H1 (cell line): ENCODE results near the gene BARHL2. TPM values are rescaled to one million over a fixed set of nuclear protein-coding genes. Genes with fewer than 3 reads are reported as not detected.

Experiments used
- CTCF ChIA-PET: fragments of 300-600 bp; sonication (Branson Sonifier 250); formaldehyde crosslinking; loops from one replicate; lab custom pipeline; 2021; ENCODE audit not compliant: partially characterized antibody; lab: Charles Lee
- POLR2A ChIA-PET: fragments of 300-600 bp; sonication (Branson Sonifier 250); formaldehyde crosslinking; loops from one replicate; lab custom pipeline; 2021; ENCODE audit warnings: inconsistent platforms; ENCODE audit not compliant: partially characterized antibody; lab: Charles Lee
- DNase-seq, 2 experiments: peaks; one replicate each; pipeline versions ENCODE4 v3.0.0 to v3.0.0-alpha.2; 2010 to 2022; ENCODE audit warnings: low spot score in 2 of 2, low read depth in 1 of 2, mixed read lengths in 1 of 2
- FAIRE-seq: peaks from 2 replicates; lab custom pipeline; 2011; peaks lifted over from hg19 to GRCh38; lab: Jason Lieb, UNC
- H2AFZ ChIP-seq: 2 replicates; pipeline ENCODE4 v1.8.1; 2012; ENCODE audit warnings: low read length, inconsistent platforms
- H2AK5ac ChIP-seq: 2 replicates; pipeline ENCODE4 v1.6.1; 2013; ENCODE audit warnings: low read depth, low read length
- H2BK120ac ChIP-seq: replicated peaks from 2 replicates; pipeline ENCODE3; 2013; ENCODE audit warnings: low read depth, low read length, inconsistent platforms
- H2BK12ac ChIP-seq: 2 replicates; pipeline ENCODE4 v1.6.1; 2013; ENCODE audit warnings: low read depth, low read length
- H2BK15ac ChIP-seq: 2 replicates; pipeline ENCODE4 v1.6.1; 2013; ENCODE audit warnings: low read length
- H2BK20ac ChIP-seq: 2 replicates; pipeline ENCODE4 v1.6.1; 2013; ENCODE audit warnings: low read length
- H2BK5ac ChIP-seq: 2 replicates; pipeline ENCODE4 v1.6.1; 2013; ENCODE audit warnings: low read depth, low read length
- H3K14ac ChIP-seq: 2 replicates; pipeline ENCODE4 v1.6.1; 2013; ENCODE audit warnings: inconsistent platforms; ENCODE audit not compliant: insufficient read length
- H3K18ac ChIP-seq: 2 replicates; pipeline ENCODE4 v1.6.1; 2013; ENCODE audit warnings: low read length; ENCODE audit errors: extremely low read depth
- H3K23ac ChIP-seq: 2 replicates; pipeline ENCODE4 v1.6.1; 2013; ENCODE audit warnings: inconsistent platforms; ENCODE audit not compliant: insufficient read length
- H3K23me2 ChIP-seq: 2 replicates; pipeline ENCODE4 v1.6.1; 2013; ENCODE audit warnings: low read depth, low read length
- H3K27ac ChIP-seq: 2 replicates; pipeline ENCODE4 v1.6.1; 2011; ENCODE audit warnings: low read depth, low read length, inconsistent platforms
- H3K27me3 ChIP-seq, 4 experiments: replicated peaks in 1 of 4; 1 replicate in 1 of 4; 2 replicates in 3 of 4; pipeline versions ENCODE4 v1.6.1 to v1.8.1; 2011 to 2013; ENCODE audit warnings: low read length in 3 of 4, mild to moderate bottlenecking in 3 of 4, inconsistent platforms in 2 of 4, mixed read lengths in 2 of 4, moderate library complexity in 1 of 4; ENCODE audit not compliant: control insufficient read depth in 3 of 4, insufficient read depth in 3 of 4; ENCODE audit errors: extremely low read depth in 1 of 4
- H3K36me3 ChIP-seq, 4 experiments: 2 replicates each; pipeline versions ENCODE4 v1.6.1 to v1.8.1; 2011 to 2013; ENCODE audit warnings: mild to moderate bottlenecking in 4 of 4, low read length in 3 of 4, moderate library complexity in 2 of 4, control low read depth in 1 of 4, inconsistent platforms in 1 of 4; ENCODE audit not compliant: insufficient read depth in 4 of 4, control insufficient read depth in 2 of 4
- H3K4ac ChIP-seq: replicated peaks from 2 replicates; pipeline ENCODE3; 2013; ENCODE audit warnings: low read length, low read depth, mixed read lengths, inconsistent platforms; ENCODE audit not compliant: insufficient read length
- H3K4me1 ChIP-seq, 4 experiments: replicated peaks in 1 of 4; 1 replicate in 1 of 4; 2 replicates in 3 of 4; pipeline versions ENCODE4 v1.6.1 to v1.8.1; 2011 to 2013; ENCODE audit warnings: low read length in 3 of 4, inconsistent platforms in 2 of 4, mixed read lengths in 1 of 4; ENCODE audit not compliant: insufficient read depth in 4 of 4, control insufficient read depth in 3 of 4
- H3K4me2 ChIP-seq, 2 experiments: 2 replicates each; pipeline versions ENCODE4 v1.6.1 to v1.8.1; 2011 to 2013; ENCODE audit warnings: low read depth in 2 of 2, low read length in 2 of 2, control low read depth in 1 of 2, inconsistent platforms in 1 of 2, mild to moderate bottlenecking in 1 of 2; ENCODE audit not compliant: insufficient read depth in 1 of 2
- H3K4me3 ChIP-seq, 4 experiments: fragments of 200-600, 300-600 bp in 1 of 4; sonication (generic), shearing (Covaris generic), sonication (Bioruptor Twin) in 1 of 4; 2 replicates each; pipeline versions ENCODE4 v1.5.1 to v1.8.1; 2011 to 2016; ENCODE audit warnings: low read length in 4 of 4, low read depth in 3 of 4, control low read depth in 2 of 4, inconsistent platforms in 2 of 4, mild to moderate bottlenecking in 2 of 4, mixed read lengths in 1 of 4, moderate library complexity in 1 of 4; ENCODE audit not compliant: insufficient read depth in 2 of 4; ENCODE audit errors: extremely low read depth in 1 of 4
- H3K56ac ChIP-seq: replicated peaks from 2 replicates; pipeline ENCODE3; 2013; ENCODE audit warnings: low read depth, mild to moderate bottlenecking, mixed read lengths, low read length, inconsistent platforms; ENCODE audit not compliant: insufficient read length
- H3K79me1 ChIP-seq: 2 replicates; pipeline ENCODE4 v1.6.1; 2013; ENCODE audit warnings: low read depth, low read length, control low read depth
- H3K79me2 ChIP-seq, 2 experiments: 2 replicates each; pipeline versions ENCODE4 v1.6.1 to v1.8.1; 2012 to 2013; ENCODE audit warnings: low read length in 2 of 2, mild to moderate bottlenecking in 2 of 2, inconsistent platforms in 1 of 2; ENCODE audit not compliant: insufficient read depth in 2 of 2, control insufficient read depth in 1 of 2
- H3K9ac ChIP-seq, 4 experiments: replicated peaks in 1 of 4; 1 replicate in 1 of 4; 2 replicates in 3 of 4; pipeline versions ENCODE4 v1.6.1 to v1.8.1; 2011 to 2013; ENCODE audit warnings: low read depth in 3 of 4, low read length in 3 of 4, control low read depth in 2 of 4, mild to moderate bottlenecking in 2 of 4, moderate library complexity in 2 of 4, inconsistent platforms in 1 of 4; ENCODE audit errors: extremely low read depth in 1 of 4
- H3K9me3 ChIP-seq, 2 experiments: 2 replicates each; pipeline versions ENCODE4 v1.6.1 to v1.8.1; 2012 to 2013; ENCODE audit warnings: mild to moderate bottlenecking in 2 of 2, moderate library complexity in 2 of 2, control low read depth in 1 of 2, inconsistent platforms in 1 of 2, low read depth in 1 of 2, low read length in 1 of 2, mixed read lengths in 1 of 2; ENCODE audit not compliant: insufficient read depth in 2 of 2
- H4K20me1 ChIP-seq, 2 experiments: replicated peaks in 1 of 2; 2 replicates each; pipeline versions ENCODE3 to v1.8.1; 2011 to 2013; ENCODE audit warnings: inconsistent platforms in 2 of 2, low read length in 2 of 2, mild to moderate bottlenecking in 1 of 2; ENCODE audit not compliant: insufficient read depth in 2 of 2, control insufficient read depth in 1 of 2
- H4K5ac ChIP-seq: 2 replicates; pipeline ENCODE4 v1.6.1; 2013; ENCODE audit warnings: low read length, low read depth, mixed read lengths, inconsistent platforms; ENCODE audit not compliant: insufficient read length
- H4K8ac ChIP-seq: 2 replicates; pipeline ENCODE4 v1.8.0; 2013; ENCODE audit warnings: mild to moderate bottlenecking, moderate library complexity, low read length, inconsistent platforms; ENCODE audit not compliant: insufficient read depth; ENCODE audit errors: extremely low read depth
- H4K91ac ChIP-seq: replicated peaks from 2 replicates; pipeline ENCODE3; 2013; ENCODE audit warnings: low read length, mixed read lengths, inconsistent platforms; ENCODE audit not compliant: insufficient read length
- EGR1 ChIP-seq: IDR thresholded peaks from 2 replicates; pipeline ENCODE4 v1.6.1; 2011; ENCODE audit warnings: low read depth, low read length, borderline replicate concordance
- EZH2 ChIP-seq: fragments of 200-600 bp; sonication (generic); IDR thresholded peaks from 2 replicates; pipeline ENCODE4 v1.7.1; 2012; ENCODE audit warnings: low read depth, mild to moderate bottlenecking, moderate library complexity, low read length, inconsistent platforms; ENCODE audit not compliant: severe bottlenecking
- RNF2 ChIP-seq: fragments of 200-900, 300-1000 bp; sonication (generic); IDR thresholded peaks from 2 replicates; pipeline ENCODE4 v1.7.1; 2016; ENCODE audit warnings: borderline replicate concordance, low read depth, mild to moderate bottlenecking, antibody characterized with exemption, low read length; ENCODE audit not compliant: poor library complexity, severe bottlenecking; ENCODE audit errors: missing control alignments
- SUZ12 ChIP-seq: fragments of 200-600 bp; sonication (generic); IDR thresholded peaks from 2 replicates; pipeline ENCODE4 v1.6.1; 2012; ENCODE audit warnings: mild to moderate bottlenecking, inconsistent platforms, low read length, moderate library complexity, mixed read lengths
- WGBS, 2 experiments: shearing (Covaris generic) in 1 of 2; methylation state at CpG; one replicate each; pipeline versions ENCODE4 v1.1.6 to v1.1.7; 2013 to 2015; ENCODE audit warnings: low lambda C conversion rate in 2 of 2, mixed read lengths in 2 of 2, inconsistent platforms in 1 of 2, low coverage in 1 of 2, missing lambda C conversion rate in 1 of 2; ENCODE audit not compliant: insufficient replicate concordance in 2 of 2, insufficient coverage in 1 of 2, insufficient read length in 1 of 2; ENCODE audit errors: extremely low coverage in 1 of 2, missing lambda C conversion rate in 1 of 2; 5-methylcytosine and 5-hydroxymethylcytosine counted together
- polyA plus RNA-seq, 7 experiments: library from polyadenylated mRNA; depleted of rRNA in 3 of 7; stranded (reverse) in 5 of 7; unstranded in 2 of 7; fragments of >200 nt in 5 of 7; fragments of 200-250 nt in 2 of 7; gene quantifications; 1 replicate in 5 of 7; 2 replicates in 1 of 7; 4 replicates in 1 of 7; pipeline versions ENCODE4 v1.2.1 to v1.2.3, GENCODE V29; 2011 to 2013; ENCODE audit warnings: missing spikeins in 2 of 7, mixed read lengths in 2 of 7
- total RNA-seq: library from RNA; stranded (reverse); fragmentation: NEBNext Ultra II Directional; extraction: Animal tissue kit (Norgen Biotek cat#: 25700); gene quantifications from 2 replicates; pipeline ENCODE4 v1.2.1, GENCODE V29; 2021

BARHL2 gene
- total and polyA plus RNA-seq, 2 of the 8 experiments (the other 6 are each of a cell fraction or from before 2014, with no cell fraction given), result 0.15 TPM; not detected in 1

DNA sequence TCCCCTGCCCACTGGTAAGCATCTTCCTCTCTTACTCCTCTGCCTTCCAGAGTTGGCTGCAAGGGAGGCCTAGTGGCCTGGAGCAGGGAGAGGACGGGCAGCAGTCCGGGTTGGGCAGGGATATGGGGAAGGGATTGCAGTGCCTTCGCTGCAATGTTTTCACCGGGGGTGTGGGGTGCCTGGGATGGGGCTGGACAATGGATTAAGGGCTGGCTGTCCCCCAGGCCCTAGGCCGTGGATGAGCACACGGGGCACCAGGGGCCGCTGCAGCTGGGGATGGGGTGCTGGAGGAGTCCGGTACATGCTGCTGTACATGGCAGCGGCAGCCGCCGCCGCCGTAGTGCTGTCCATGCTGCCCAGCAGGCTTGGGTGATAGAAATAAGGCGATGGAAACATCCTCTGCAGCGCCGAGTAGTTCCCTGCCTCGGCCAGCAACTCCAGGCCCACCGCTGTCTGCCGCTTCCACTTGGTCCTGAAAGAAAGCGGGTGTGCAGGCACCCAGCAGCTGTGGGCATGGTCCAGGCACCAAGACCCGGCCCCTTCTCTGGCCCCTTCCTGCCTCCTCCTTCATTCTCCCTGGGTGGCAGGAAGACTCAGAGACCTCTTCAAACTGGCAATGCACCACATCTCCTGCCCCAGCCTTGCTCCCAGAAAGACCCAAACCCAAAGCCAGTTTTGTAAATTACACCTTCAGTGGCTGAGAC lies 4.8 kb downstream of the BARHL2 start:
- 4% methylated on average over 21 of the region's 21 CpGs; no CpG with 5 or more reads in 1 of the 2 experiments for WGBS, 2 experiments
- Histone ChIP-seq H3K4me1 (peaks cover 11 to 43% (median 25%) of the 10 kb centered on the region in 4 experiments), H2BK5ac (no peak overlapping the region), H4K8ac (no peak overlapping the region), H3K23me2 (no peaks in the 10 kb centered on the region; the same call in 1 of the 2 replicates), H2BK20ac (no peak overlapping the region), H2BK15ac (no peak overlapping the region), H3K18ac (no peak overlapping the region; the same call in 1 of the 2 replicates), H4K20me1 (peaks cover 26 to 40% of the 10 kb centered on the region in 2 experiments), H3K23ac (no peak overlapping the region), H4K5ac (no peak overlapping the region), H2AFZ (no peak overlapping the region), H3K79me1 (no peaks in the 10 kb centered on the region), H3K9me3 (no peaks in the 10 kb centered on the region), H2BK120ac (no peak overlapping the region), H3K4me3 (peak overlapping the region in 1 of 4 experiments; percentile 26; a peak in 1 of 8 replicates), H3K9ac (no peak overlapping the region), H3K27me3 (peaks cover 92 to 100% (median 97%) of the 10 kb centered on the region in 4 experiments), H3K4ac (no peak overlapping the region), H3K56ac (no peak overlapping the region), H3K36me3 (peaks cover 0 to 3% (median 0%) of the 10 kb centered on the region in 4 experiments; a peak in 1 of 8 replicates), H2BK12ac (no peak overlapping the region), H3K4me2 (peak overlapping the region; percentile 43 to 53; a peak in 3 of 4 replicates), H3K27ac (no peak overlapping the region), H4K91ac (no peak overlapping the region), H3K79me2 (no peaks in the 10 kb centered on the region), H2AK5ac (no peak overlapping the region), H3K14ac (no peak overlapping the region)
- TF ChIP-seq RNF2 (peak; percentile 87), EZH2 (peak; percentile 72), EGR1 (no peak), SUZ12 (peak; percentile 93)
- ChIA-PET CTCF (interaction anchor here (8.7 kb wide), 1 partner anchor 15 kb away, joined by 122 read pairs; no protein-coding TSS in a partner anchor), POLR2A (no interaction called here)
- FAIRE-seq, result no peak
- DNase-seq, result peak in 1 of 2 experiments; percentile 57
